Adrenal gland (tissue), 12 donors: ENCODE results near the gene GPT2. TPM values are rescaled to one million over a fixed set of nuclear protein-coding genes. Genes with fewer than 3 reads are reported as not detected.
"Not testable (repeated sequence)": the region's sequence is repeated elsewhere in the genome, so short reads cannot be mapped to it uniquely, and the experiment has no call there.

Experiments
- DNase-seq, 7 donors: peaks; one replicate each; pipeline ENCODE4 v3.0.0-alpha.2; 2019 to 2020
- H3K27ac ChIP-seq, 5 donors: fragments of 200-600 bp; sonication (generic) in 4 of 5; 1 replicate in 3 of 5; 2 replicates in 2 of 5; pipeline versions ENCODE4 v1.5.1 to v1.8.0; 2016 to 2020; ENCODE audit warnings: mild to moderate bottlenecking in 1 of 5
- H3K27me3 ChIP-seq: fragments of 200-600 bp; 2 replicates; pipeline ENCODE4 v1.8.0; 2021
- H3K36me3 ChIP-seq, 2 donors: fragments of 200-600 bp; replicated peaks in 1 of 2; 1 replicate in 1 of 2; 2 replicates in 1 of 2; pipeline versions ENCODE4 v1.5.1 to v1.8.0; 2018 to 2022
- H3K4me1 ChIP-seq, 2 donors: fragments of 200-600 bp; replicated peaks in 1 of 2; 1 replicate in 1 of 2; 2 replicates in 1 of 2; pipeline versions ENCODE4 v1.5.1 to v1.8.0; 2018 to 2021
- H3K4me3 ChIP-seq, 4 donors: fragments of 200-600 bp; sonication (generic) in 3 of 4; one replicate each; pipeline ENCODE4 v1.5.1; 2016 to 2018
- H3K9me3 ChIP-seq, 3 donors: fragments of 200-600 bp; sonication (generic) in 1 of 3; replicated peaks in 1 of 3; 1 replicate in 2 of 3; 2 replicates in 1 of 3; pipeline versions ENCODE4 v1.5.1 to v1.8.0; 2016 to 2021
- CTCF ChIP-seq, 6 experiments: fragments of 450-650 bp in 4 of 6; fragments of 200-600 bp in 2 of 6; sonication (generic) in 1 of 6; IDR thresholded peaks; 1 replicate in 5 of 6; 2 replicates in 1 of 6; pipeline versions ENCODE4 v1.5.1 to v1.8.0; 2016 to 2021; ENCODE audit warnings: antibody characterized with exemption in 6 of 6, mild to moderate bottlenecking in 2 of 6, moderate library complexity in 1 of 6
- POLR2A ChIP-seq, 2 donors: fragments of 450-650 bp; IDR thresholded peaks; one replicate each; pipeline ENCODE4 v1.6.1; 2017; ENCODE audit warnings: antibody characterized with exemption in 2 of 2, mild to moderate bottlenecking in 2 of 2, moderate library complexity in 1 of 2
- WGBS, 4 donors: extraction: QIAGEN DNeasy Blood & Tissue Kit in 2 of 4; methylation state at CpG; one replicate each; pipeline versions ENCODE4 v1.1.5 to v1.1.7; 2013 to 2017; 5-methylcytosine and 5-hydroxymethylcytosine counted together
- intact Hi-C, 2 donors: fragments of 100-400 bp; cut with DNase I; formaldehyde crosslinking; loops; one replicate each; pipeline versions ENCODE4 v1.14.1 to v1.15.0; 2022 to 2023
- polyA plus RNA-seq, 3 donors: library from polyadenylated mRNA; stranded (reverse); fragments of 200-250 nt in 2 of 3; fragments of 350-450 nt in 1 of 3; fragmentation: Illumina TruSeq in 1 of 3; extraction: RNeasy Lipid Tissue Mini Kit (QIAGEN cat#74804) in 1 of 3; gene quantifications; one replicate each; pipeline ENCODE4 v1.2.3, GENCODE V29; 2013 to 2014
- total RNA-seq, 9 donors: library from RNA; depleted of rRNA in 4 of 9; stranded (reverse); fragments of >200 nt in 4 of 9; fragments of 120-200 nt in 1 of 9; fragmentation: NEBNext Ultra II Directional in 1 of 9; extraction: Animal tissue kit (Norgen Biotek cat#: 25700) in 1 of 9; gene quantifications; one replicate each; pipeline versions ENCODE4 v1.1.0 to v1.2.4, GENCODE V29; 2013 to 2023
- donor health status: healthy with polysubstance abuse.
- donor health status: Bipolar disorder and iron deficiency.
- donor health status: DM: yes; HTN: yes; CAD: no.
- donor health status: DM: no; HTN: no; CAD: no.
- donor health status: DM: no; HTN: no; CAD: no.
- donor health status: DM: yes; HTN: yes; CAD: no.

The GPT2 gene
- total and polyA plus RNA-seq, 12 donors: 10.3 to 70.8 (median 21.2) TPM

- 87 to 91% (median 90%) methylated on average over 8 of the region's 8 CpGs for WGBS, 4 donors
- Histone ChIP-seq H3K36me3 (no peaks in the 10 kb centered on the region), H3K9me3 (no peaks in the 10 kb centered on the region), H3K4me3 (no peak overlapping the region), H3K4me1 (no peaks in the 10 kb centered on the region), H3K27me3 (no peaks in the 10 kb centered on the region), H3K27ac (no peak overlapping the region)
- intact Hi-C loops: no loop called here
- TF ChIP-seq CTCF (IDR thresholded peaks at IDR 0.05) (no peak), POLR2A (IDR thresholded peaks at IDR 0.05) (no peak)
- DNase-seq: no peak
These were observed 46.7 kb downstream of the GPT2 start for GRCh38 chr16:46930861-46931260.

- no peaks in the 10 kb centered on the region for H3K36me3 ChIP-seq
- intact Hi-C loops: no loop called here
- 69 to 78% (median 73%) methylated on average over 7 of the region's 7 CpGs for WGBS, 4 donors
- no peaks in the 10 kb centered on the region for H3K9me3 ChIP-seq
- no peak for DNase-seq
- no peaks in the 10 kb centered on the region for H3K4me1 ChIP-seq
- H3K27me3 ChIP-seq: no peaks in the 10 kb centered on the region
- H3K27ac ChIP-seq: no peak overlapping the region
- H3K4me3 ChIP-seq: no peak overlapping the region
- TF ChIP-seq CTCF (IDR thresholded peaks at IDR 0.05) (no peak), POLR2A (IDR thresholded peaks at IDR 0.05) (no peak)
These were observed 48.6 kb downstream of the GPT2 start for GRCh38 chr16:46932802-46933201.

- Histone ChIP-seq H3K4me3 (no peak overlapping the region), H3K9me3 (no peaks in the 10 kb centered on the region), H3K27ac (no peak overlapping the region), H3K36me3 (no peaks in the 10 kb centered on the region), H3K4me1 (no peaks in the 10 kb centered on the region), H3K27me3 (no peaks in the 10 kb centered on the region)
- TF ChIP-seq POLR2A (IDR thresholded peaks at IDR 0.05) (no peak), CTCF (IDR thresholded peaks at IDR 0.05) (no peak)
- DNase-seq: no peak
- intact Hi-C loops: no loop called here
These were observed 53.4 kb downstream of the GPT2 start for GRCh38 chr16:46937536-46937935.

GRCh38 chr16:46944713-46945112 lies 60.6 kb downstream of the GPT2 start:
- H3K9me3 ChIP-seq, DNase-seq, H3K36me3 ChIP-seq, H3K4me1 ChIP-seq, H3K4me3 ChIP-seq, H3K27ac ChIP-seq, H3K27me3 ChIP-seq: not testable (repeated sequence)
- 76 to 95% (median 93%) methylated on average over 6 to 8 of the region's 8 CpGs for WGBS, 4 donors
- intact Hi-C loops: loop anchor here in 1 of 2 donors (5.0 to 10.0 kb wide), 2 partner anchors 200 to 1213 kb away; partner anchors contain the start of genes ABCC12 and NETO2

GRCh38 chr16:46947900-46948547 lies 63.9 kb downstream of the GPT2 start:
- DNase-seq: peak in 4 of 7 donors; percentile 28 to 55 (median 38)
- H3K36me3 ChIP-seq: no peaks in the 10 kb centered on the region
- no peak overlapping the region for H3K4me3 ChIP-seq
- 77 to 84% (median 80%) methylated on average over 7 of the region's 7 CpGs for WGBS, 4 donors
- H3K4me1 ChIP-seq: no peaks in the 10 kb centered on the region
- no peaks in the 10 kb centered on the region for H3K9me3 ChIP-seq
- H3K27me3 ChIP-seq: no peaks in the 10 kb centered on the region
- H3K27ac ChIP-seq: no peak overlapping the region
- TF ChIP-seq CTCF (IDR thresholded peaks at IDR 0.05) (peak; percentile 42 to 70 (median 62)), POLR2A (IDR thresholded peaks at IDR 0.05) (no peak)
- intact Hi-C loops: loop anchor here in 1 of 2 donors (5.0 to 10.0 kb wide), 2 partner anchors 197 to 1209 kb away; partner anchors contain the start of genes ABCC12 and NETO2
